ENCODE data around the gene KIAA1586. TPM values are rescaled to one million over a fixed set of nuclear protein-coding genes. Genes with fewer than 3 reads are reported as not detected.

The KIAA1586 gene
- total RNA-seq, 1 experiment from 2014 or later = 12.3 TPM

GRCh38 chr6:57048577-57048976 lies 2.1 kb downstream of the KIAA1586 start:
- peak overlapping the region; percentile 65; the same call in 1 of the 2 replicates for H3K27ac ChIP-seq (ENCODE audit: low read length)
- no peaks in the 10 kb centered on the region for H4K20me1 ChIP-seq (ENCODE audit: insufficient read depth, low read depth, low read length)
- no peaks in the 10 kb centered on the region for H3K9me3 ChIP-seq (ENCODE audit: low read length)
- no peaks in the 10 kb centered on the region for H3K9me2 ChIP-seq (replicated peaks; ENCODE audit: insufficient read depth, low read length)
- H3K79me2 ChIP-seq (ENCODE audit: low read length) = peaks cover 44% of the 10 kb centered on the region
- no peaks in the 10 kb centered on the region for H3K27me3 ChIP-seq (ENCODE audit: low read length)
- H2AFZ ChIP-seq (ENCODE audit: low read length) = no peak overlapping the region
- H3K4me1 ChIP-seq (ENCODE audit: low read length) = peaks cover 28% of the 10 kb centered on the region
- no peak for DNase-seq
- peaks cover 45% of the 10 kb centered on the region for H3K36me3 ChIP-seq (ENCODE audit: insufficient read depth, low read length)
- peak overlapping the region; percentile 4; the same call in 1 of the 2 replicates for H3K9ac ChIP-seq (ENCODE audit: low read length)
- peak overlapping the region; percentile 62 for H3K4me3 ChIP-seq (ENCODE audit: low read length)
- peak overlapping the region; percentile 62 for H3K4me2 ChIP-seq (ENCODE audit: low read depth, low read length, poor library complexity, severe bottlenecking)

- H3K9me2 ChIP-seq (replicated peaks; ENCODE audit: insufficient read depth, low read length) = no peaks in the 10 kb centered on the region
- H3K9ac ChIP-seq (ENCODE audit: low read length) = peak overlapping the region; percentile 51; the same call in 1 of the 2 replicates
- H3K4me2 ChIP-seq (ENCODE audit: low read depth, low read length, poor library complexity, severe bottlenecking) = peak overlapping the region; percentile 69
- peaks cover 17% of the 10 kb centered on the region; the same call in 1 of the 2 replicates for H3K36me3 ChIP-seq (ENCODE audit: insufficient read depth, low read length)
- DNase-seq = peak; percentile 53
- peaks cover 14% of the 10 kb centered on the region; the same call in 1 of the 2 replicates for H3K79me2 ChIP-seq (ENCODE audit: low read length)
- H2AFZ ChIP-seq (ENCODE audit: low read length) = no peak overlapping the region
- H3K4me1 ChIP-seq (ENCODE audit: low read length) = peaks cover 21% of the 10 kb centered on the region
- H3K27ac ChIP-seq (ENCODE audit: low read length) = peak overlapping the region; percentile 80
- H3K4me3 ChIP-seq (ENCODE audit: low read length) = no peak overlapping the region
- H4K20me1 ChIP-seq (ENCODE audit: insufficient read depth, low read depth, low read length) = no peaks in the 10 kb centered on the region
- no peaks in the 10 kb centered on the region for H3K9me3 ChIP-seq (ENCODE audit: low read length)
- no peaks in the 10 kb centered on the region for H3K27me3 ChIP-seq (ENCODE audit: low read length)
These were observed 17.4 kb downstream of the KIAA1586 start for GRCh38 chr6:57063847-57064246.

DNA sequence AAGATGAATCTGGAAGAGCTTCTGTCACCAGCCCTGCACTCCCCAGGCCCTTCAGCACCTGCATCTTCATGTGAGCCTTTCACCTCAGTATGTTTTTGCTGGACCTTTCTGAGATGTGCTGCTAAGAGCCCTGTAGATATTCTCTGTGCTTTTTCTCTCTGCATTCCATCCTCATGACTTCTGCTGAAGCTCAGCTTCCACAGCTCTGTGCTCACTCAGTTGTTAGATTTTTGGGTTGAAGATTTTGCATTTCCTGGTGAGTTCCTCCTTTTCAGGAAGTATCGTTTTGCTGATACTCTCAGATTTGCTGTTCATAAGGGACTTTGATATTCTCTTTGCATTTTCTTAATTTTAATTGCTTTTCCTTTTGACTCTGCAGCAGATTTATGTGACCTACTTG lies 18.3 kb downstream of the KIAA1586 start:
- H4K20me1 ChIP-seq (ENCODE audit: insufficient read depth, low read depth, low read length) = no peaks in the 10 kb centered on the region
- peak overlapping the region; percentile 34 for H3K4me3 ChIP-seq (ENCODE audit: low read length)
- H3K27me3 ChIP-seq (ENCODE audit: low read length) = no peaks in the 10 kb centered on the region
- peaks cover 14% of the 10 kb centered on the region; the same call in 1 of the 2 replicates for H3K79me2 ChIP-seq (ENCODE audit: low read length)
- peaks cover 12% of the 10 kb centered on the region; the same call in 1 of the 2 replicates for H3K36me3 ChIP-seq (ENCODE audit: insufficient read depth, low read length)
- peaks cover 21% of the 10 kb centered on the region for H3K4me1 ChIP-seq (ENCODE audit: low read length)
- H2AFZ ChIP-seq (ENCODE audit: low read length) = no peak overlapping the region
- peak overlapping the region; percentile 69 for H3K4me2 ChIP-seq (ENCODE audit: low read depth, low read length, poor library complexity, severe bottlenecking)
- no peaks in the 10 kb centered on the region for H3K9me2 ChIP-seq (replicated peaks; ENCODE audit: insufficient read depth, low read length)
- H3K27ac ChIP-seq (ENCODE audit: low read length) = peak overlapping the region; percentile 80
- H3K9ac ChIP-seq (ENCODE audit: low read length) = peak overlapping the region; percentile 51
- H3K9me3 ChIP-seq (ENCODE audit: low read length) = no peaks in the 10 kb centered on the region
- peak; percentile 79 for DNase-seq

DNA sequence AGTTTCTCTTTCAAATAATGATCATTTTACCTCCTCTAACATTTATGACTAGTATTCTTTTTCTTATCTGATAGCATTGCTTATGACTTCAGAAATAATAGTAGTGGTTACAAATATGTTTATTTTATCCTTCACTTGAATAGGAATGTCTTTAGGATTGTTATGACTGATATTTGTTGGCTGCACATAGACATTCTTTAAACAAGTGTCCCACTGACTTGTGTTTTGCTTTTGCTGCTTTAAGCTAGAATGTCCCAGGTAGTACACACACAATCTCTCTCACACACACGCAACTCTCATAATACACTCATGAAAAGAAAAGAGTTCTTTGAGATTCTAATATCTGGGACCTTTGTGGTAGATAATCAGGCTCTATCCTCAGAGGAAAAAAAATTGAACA lies 21.6 kb downstream of the KIAA1586 start:
- H3K36me3 ChIP-seq (ENCODE audit: insufficient read depth, low read length) = peaks cover 12% of the 10 kb centered on the region; the same call in 1 of the 2 replicates
- H3K4me1 ChIP-seq (ENCODE audit: low read length) = peaks cover 21% of the 10 kb centered on the region
- H2AFZ ChIP-seq (ENCODE audit: low read length) = no peak overlapping the region
- H3K4me3 ChIP-seq (ENCODE audit: low read length) = no peak overlapping the region
- H3K27ac ChIP-seq (ENCODE audit: low read length) = no peak overlapping the region
- no peaks in the 10 kb centered on the region for H3K9me2 ChIP-seq (replicated peaks; ENCODE audit: insufficient read depth, low read length)
- no peaks in the 10 kb centered on the region for H3K9me3 ChIP-seq (ENCODE audit: low read length)
- peaks cover 14% of the 10 kb centered on the region; the same call in 1 of the 2 replicates for H3K79me2 ChIP-seq (ENCODE audit: low read length)
- DNase-seq = no peak
- H4K20me1 ChIP-seq (ENCODE audit: insufficient read depth, low read depth, low read length) = no peaks in the 10 kb centered on the region
- H3K9ac ChIP-seq (ENCODE audit: low read length) = no peak overlapping the region
- H3K4me2 ChIP-seq (ENCODE audit: low read depth, low read length, poor library complexity, severe bottlenecking) = no peak overlapping the region
- H3K27me3 ChIP-seq (ENCODE audit: low read length) = no peaks in the 10 kb centered on the region

DNA sequence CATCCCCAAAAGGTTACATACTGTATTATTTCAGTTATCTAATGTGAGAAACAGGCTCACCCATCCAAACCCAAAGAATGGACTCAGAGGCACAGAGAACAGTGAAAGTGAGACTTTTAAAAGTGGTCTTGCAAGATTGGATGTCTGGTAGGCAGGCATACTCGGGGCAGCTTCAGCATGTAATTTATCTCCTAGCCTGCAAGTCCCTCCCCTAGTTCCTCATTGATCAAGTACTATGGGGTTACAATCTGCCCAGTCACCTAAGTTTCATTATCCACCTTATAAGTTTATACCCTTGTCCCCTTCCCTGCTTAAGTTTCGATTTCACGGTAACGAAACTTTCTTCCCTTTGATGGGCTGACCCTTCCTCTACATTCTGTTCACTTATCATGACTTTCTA lies 22.7 kb downstream of the KIAA1586 start:
- Histone ChIP-seq H2AFZ (ENCODE audit: low read length) (no peak overlapping the region), H3K9me3 (ENCODE audit: low read length) (no peaks in the 10 kb centered on the region), H3K27me3 (ENCODE audit: low read length) (no peaks in the 10 kb centered on the region), H3K4me1 (ENCODE audit: low read length) (peaks cover 14% of the 10 kb centered on the region), H3K4me3 (ENCODE audit: low read length) (no peak overlapping the region), H3K36me3 (ENCODE audit: insufficient read depth, low read length) (peaks cover 12% of the 10 kb centered on the region; the same call in 1 of the 2 replicates), H4K20me1 (ENCODE audit: insufficient read depth, low read depth, low read length) (no peaks in the 10 kb centered on the region), H3K9me2 (replicated peaks; ENCODE audit: insufficient read depth, low read length) (no peaks in the 10 kb centered on the region), H3K27ac (ENCODE audit: low read length) (no peak overlapping the region), H3K9ac (ENCODE audit: low read length) (no peak overlapping the region), H3K4me2 (ENCODE audit: low read depth, low read length, poor library complexity, severe bottlenecking) (no peak overlapping the region), H3K79me2 (ENCODE audit: low read length) (peaks cover 14% of the 10 kb centered on the region; the same call in 1 of the 2 replicates)
- no peak for DNase-seq

DNA sequence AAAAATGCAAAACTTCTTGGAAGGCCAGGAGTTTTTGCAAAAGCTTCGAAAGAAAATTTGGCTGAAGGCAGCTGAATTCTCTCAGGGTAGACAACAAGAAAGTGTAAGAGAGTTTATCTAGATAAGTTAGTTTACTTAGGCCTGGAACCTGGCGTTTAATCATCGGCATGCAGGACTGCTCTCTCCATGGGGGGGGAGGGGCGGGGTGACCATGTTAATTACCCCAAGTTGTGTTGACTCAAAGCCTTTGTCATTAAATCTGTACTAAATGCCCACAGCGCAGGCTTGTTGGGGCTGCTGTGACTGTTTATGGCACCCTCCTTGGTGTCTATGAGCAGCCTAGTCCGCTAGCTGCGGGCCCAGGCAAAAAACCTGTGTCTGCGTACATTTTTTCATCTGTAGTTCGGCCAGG lies 23.4 kb downstream of the KIAA1586 start:
- H3K36me3 ChIP-seq (ENCODE audit: insufficient read depth, low read length) = peaks cover 12% of the 10 kb centered on the region; the same call in 1 of the 2 replicates
- no peaks in the 10 kb centered on the region for H4K20me1 ChIP-seq (ENCODE audit: insufficient read depth, low read depth, low read length)
- H2AFZ ChIP-seq (ENCODE audit: low read length) = no peak overlapping the region
- H3K9me3 ChIP-seq (ENCODE audit: low read length) = no peaks in the 10 kb centered on the region
- peaks cover 7% of the 10 kb centered on the region for H3K4me1 ChIP-seq (ENCODE audit: low read length)
- H3K9me2 ChIP-seq (replicated peaks; ENCODE audit: insufficient read depth, low read length) = no peaks in the 10 kb centered on the region
- H3K79me2 ChIP-seq (ENCODE audit: low read length) = peaks cover 14% of the 10 kb centered on the region; the same call in 1 of the 2 replicates
- H3K27ac ChIP-seq (ENCODE audit: low read length) = no peak overlapping the region
- no peak for DNase-seq
- H3K4me2 ChIP-seq (ENCODE audit: low read depth, low read length, poor library complexity, severe bottlenecking) = no peak overlapping the region
- H3K9ac ChIP-seq (ENCODE audit: low read length) = no peak overlapping the region
- no peaks in the 10 kb centered on the region for H3K27me3 ChIP-seq (ENCODE audit: low read length)
- no peak overlapping the region for H3K4me3 ChIP-seq (ENCODE audit: low read length)

DNA sequence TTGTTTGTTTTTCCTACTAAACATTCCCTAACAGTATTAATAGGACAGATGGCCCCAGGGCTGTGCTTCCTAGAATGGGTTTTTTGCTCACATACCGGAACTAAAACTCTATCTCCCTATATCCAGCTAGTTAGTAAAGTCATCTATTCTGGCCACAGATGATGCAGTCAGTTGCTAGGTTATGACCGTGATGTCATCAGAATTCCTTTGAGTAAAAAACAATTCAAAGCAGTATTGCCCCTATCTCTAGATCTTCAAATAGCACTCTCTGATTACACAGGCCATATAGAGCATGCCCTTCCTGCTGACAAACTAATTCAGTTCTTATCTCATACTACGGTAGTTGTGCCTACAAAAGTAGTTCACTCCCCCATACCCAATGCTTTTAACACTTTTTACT lies 25.6 kb downstream of the KIAA1586 start:
- H3K4me3 ChIP-seq (ENCODE audit: low read length) = no peak overlapping the region
- H3K9me2 ChIP-seq (replicated peaks; ENCODE audit: insufficient read depth, low read length) = no peaks in the 10 kb centered on the region
- 0 out of 2 replicates have a peak, but pooled peaks cover 2% of the 10 kb centered on the region for H3K79me2 ChIP-seq (ENCODE audit: low read length)
- H3K9me3 ChIP-seq (ENCODE audit: low read length) = no peaks in the 10 kb centered on the region
- DNase-seq = no peak
- H3K9ac ChIP-seq (ENCODE audit: low read length) = no peak overlapping the region
- no peak overlapping the region for H2AFZ ChIP-seq (ENCODE audit: low read length)
- H4K20me1 ChIP-seq (ENCODE audit: insufficient read depth, low read depth, low read length) = no peaks in the 10 kb centered on the region
- H3K36me3 ChIP-seq (ENCODE audit: insufficient read depth, low read length) = peaks cover 6% of the 10 kb centered on the region; the same call in 1 of the 2 replicates
- no peaks in the 10 kb centered on the region for H3K4me1 ChIP-seq (ENCODE audit: low read length)
- no peak overlapping the region for H3K27ac ChIP-seq (ENCODE audit: low read length)
- no peaks in the 10 kb centered on the region for H3K27me3 ChIP-seq (ENCODE audit: low read length)
- H3K4me2 ChIP-seq (ENCODE audit: low read depth, low read length, poor library complexity, severe bottlenecking) = no peak overlapping the region

DNA sequence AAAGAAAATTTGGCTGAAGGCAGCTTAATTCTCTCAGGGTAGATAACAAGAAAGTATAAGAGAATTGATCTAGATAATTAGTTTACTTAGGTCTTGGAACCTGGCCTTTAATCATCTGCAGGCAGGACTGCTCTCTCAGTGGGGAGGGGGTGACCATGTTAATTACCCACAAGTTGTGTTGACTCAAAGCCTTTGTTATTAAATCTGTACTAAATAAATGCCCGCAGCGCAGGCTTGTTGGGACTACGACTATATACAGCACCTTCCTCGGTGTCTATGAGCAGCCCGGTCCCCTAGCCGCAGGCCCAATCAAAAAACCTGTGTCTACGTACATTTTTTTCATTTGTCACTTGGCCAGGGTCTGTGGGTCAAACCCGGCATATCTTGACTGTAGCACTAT lies 27.9 kb downstream of the KIAA1586 start:
- Histone ChIP-seq H3K9me3 (ENCODE audit: low read length) (no peaks in the 10 kb centered on the region), H3K27me3 (ENCODE audit: low read length) (no peaks in the 10 kb centered on the region), H3K4me1 (ENCODE audit: low read length) (no peaks in the 10 kb centered on the region), H3K9me2 (replicated peaks; ENCODE audit: insufficient read depth, low read length) (no peaks in the 10 kb centered on the region), H3K4me2 (ENCODE audit: low read depth, low read length, poor library complexity, severe bottlenecking) (no peak overlapping the region), H4K20me1 (ENCODE audit: insufficient read depth, low read depth, low read length) (no peaks in the 10 kb centered on the region), H3K79me2 (ENCODE audit: low read length) (no peaks in the 10 kb centered on the region), H2AFZ (ENCODE audit: low read length) (no peak overlapping the region), H3K27ac (ENCODE audit: low read length) (no peak overlapping the region), H3K9ac (ENCODE audit: low read length) (no peak overlapping the region), H3K36me3 (ENCODE audit: insufficient read depth, low read length) (no peaks in the 10 kb centered on the region; the same call in 1 of the 2 replicates), H3K4me3 (ENCODE audit: low read length) (no peak overlapping the region)
- no peak for DNase-seq

Data from Karpas-422 (cell line).